Endothelial cell of umbilical vein (primary cell): ENCODE data around the gene WDHD1. TPM values are rescaled to one million over a fixed set of nuclear protein-coding genes. Genes with fewer than 3 reads are reported as not detected.
A peak's percentile ranks its signal among the peaks of the same experiment; 100 is the strongest.

Experiments
- BruUV-seq: library from RNA; stranded (reverse); fragments of 400-500 nt; replicated peaks from 2 replicates; lab custom pipeline; 2021; lab: Mats Ljungman, UMichigan
- CTCF ChIA-PET: fragments of 300-600, 350-600 bp; sonication (Branson Sonifier 250); formaldehyde crosslinking; loops from one replicate; lab custom pipeline; 2021; ENCODE audit warnings: antibody characterized with exemption, inconsistent platforms; lab: Charles Lee
- POLR2A ChIA-PET: fragments of 300-600, 350-600 bp; sonication (Branson Sonifier 250); formaldehyde crosslinking; loops from one replicate; lab custom pipeline; 2021; ENCODE audit warnings: antibody characterized with exemption, inconsistent platforms; lab: Charles Lee
- DNase-seq: peaks from one replicate; pipeline ENCODE4 v3.0.0-alpha.2; 2011; ENCODE audit warnings: low read depth, low spot score
- FAIRE-seq: peaks from 2 replicates; lab custom pipeline; 2011; peaks lifted over from hg19 to GRCh38; lab: Jason Lieb, UNC
- H2AFZ ChIP-seq: 2 replicates; pipeline ENCODE4 v1.6.0; 2012; ENCODE audit warnings: low read depth, low read length, control low read depth, inconsistent platforms
- H3K27ac ChIP-seq: 2 replicates; pipeline ENCODE4 v1.5.1; 2011; ENCODE audit warnings: low read depth, mild to moderate bottlenecking, control low read depth, low read length, moderate library complexity; ENCODE audit not compliant: insufficient read depth
- H3K27me3 ChIP-seq, 2 experiments: 2 replicates each; pipeline versions ENCODE4 v1.6.0 to v1.6.1; 2011; ENCODE audit warnings: low read length in 2 of 2, mixed read lengths in 1 of 2; ENCODE audit not compliant: control insufficient read depth in 2 of 2, insufficient read depth in 2 of 2
- H3K36me3 ChIP-seq, 2 experiments: 2 replicates in 1 of 2; 3 replicates in 1 of 2; pipeline ENCODE4 v1.5.1; 2011; ENCODE audit warnings: low read length in 2 of 2, mild to moderate bottlenecking in 1 of 2, moderate library complexity in 1 of 2; ENCODE audit not compliant: control insufficient read depth in 2 of 2, insufficient read depth in 2 of 2; ENCODE audit errors: extremely low read depth in 1 of 2
- H3K4me1 ChIP-seq: 3 replicates; pipeline ENCODE4 v1.5.1; 2011; ENCODE audit warnings: mild to moderate bottlenecking, low read length; ENCODE audit not compliant: control insufficient read depth, insufficient read depth; ENCODE audit errors: extremely low read depth
- H3K4me2 ChIP-seq: 2 replicates; pipeline ENCODE4 v1.6.1; 2011; ENCODE audit warnings: low read length, control low read depth, mixed read lengths; ENCODE audit not compliant: insufficient read depth
- H3K4me3 ChIP-seq, 3 experiments: fragments of 200-600 bp in 1 of 3; sonication (generic), shearing (Covaris generic) in 1 of 3; replicated peaks in 1 of 3; 2 replicates each; pipeline ENCODE4 v1.5.1; 2011 to 2016; ENCODE audit warnings: control low read depth in 3 of 3, low read length in 3 of 3, mild to moderate bottlenecking in 2 of 3, inconsistent platforms in 1 of 3, low read depth in 1 of 3, moderate library complexity in 1 of 3; ENCODE audit not compliant: insufficient read depth in 1 of 3
- H3K79me2 ChIP-seq: 2 replicates; pipeline ENCODE4 v1.6.0; 2012; ENCODE audit warnings: low read length, inconsistent platforms; ENCODE audit not compliant: control insufficient read depth, insufficient read depth
- H3K9ac ChIP-seq: replicated peaks from 2 replicates; pipeline ENCODE3; 2011; ENCODE audit warnings: low read length, control low read depth; ENCODE audit not compliant: insufficient read depth; ENCODE audit errors: extremely low read depth
- H3K9me1 ChIP-seq: replicated peaks from 3 replicates; pipeline ENCODE4 v1.6.0; 2011; ENCODE audit warnings: mild to moderate bottlenecking, low read length; ENCODE audit not compliant: control insufficient read depth, insufficient read depth; ENCODE audit errors: extremely low read depth
- H3K9me3 ChIP-seq: replicated peaks from 2 replicates; pipeline ENCODE4 v1.5.1; 2012; ENCODE audit warnings: low read length, inconsistent platforms; ENCODE audit not compliant: control insufficient read depth, insufficient read depth
- H4K20me1 ChIP-seq: replicated peaks from 2 replicates; pipeline ENCODE3; 2011; ENCODE audit warnings: mild to moderate bottlenecking, low read length; ENCODE audit not compliant: control insufficient read depth, insufficient read depth; ENCODE audit errors: extremely low read depth
- EZH2 ChIP-seq: IDR thresholded peaks from 2 replicates; pipeline ENCODE4 v1.6.1; 2012; ENCODE audit warnings: borderline replicate concordance, low read depth, mild to moderate bottlenecking, moderate library complexity, low read length, inconsistent platforms; ENCODE audit not compliant: severe bottlenecking
- FOS ChIP-seq: IDR thresholded peaks from 2 replicates; pipeline ENCODE4 v1.6.1; 2011; ENCODE audit warnings: mild to moderate bottlenecking, low read length, moderate library complexity, borderline replicate concordance; ENCODE audit not compliant: insufficient read depth
- GATA2 ChIP-seq: IDR thresholded peaks from 2 replicates; pipeline ENCODE4 v1.7.0; 2011; ENCODE audit warnings: low read depth, mild to moderate bottlenecking, moderate library complexity, mixed read lengths, low read length; ENCODE audit not compliant: insufficient read length, insufficient read depth
- JUN ChIP-seq: IDR thresholded peaks from 2 replicates; pipeline ENCODE4 v1.6.1; 2011; ENCODE audit warnings: borderline replicate concordance, low read depth; ENCODE audit not compliant: insufficient read length, insufficient read depth
- MYC ChIP-seq: IDR thresholded peaks from one replicate; pipeline ENCODE4 v1.6.1; 2011; ENCODE audit warnings: mild to moderate bottlenecking, low read depth, low read length
- POLR2A ChIP-seq: IDR thresholded peaks from 2 replicates; pipeline ENCODE4 v1.6.1; 2012; ENCODE audit warnings: low read depth, mild to moderate bottlenecking, control low read depth, low read length
- POLR2AphosphoS5 ChIP-seq: IDR thresholded peaks from 2 replicates; pipeline ENCODE4 v1.6.1; 2012; ENCODE audit warnings: low read depth, mild to moderate bottlenecking, control low read depth, low read length, moderate library complexity; ENCODE audit not compliant: insufficient read depth
- dilution Hi-C: fragments of 300-500 bp; cut with MboI; formaldehyde crosslinking; loops from one replicate; pipeline ENCODE4 v1.15.0; 2019; ENCODE audit warnings: low sequenced_read_pairs; ENCODE audit not compliant: extremely low pct_ligation_motif_present
- intact Hi-C: fragments of 100-400 bp; cut with micrococcal nuclease; formaldehyde crosslinking; loops from one replicate; pipeline ENCODE4 v1.10.0; 2022
- polyA plus RNA-seq, 4 experiments: library from polyadenylated mRNA; depleted of rRNA in 3 of 4; stranded (reverse) in 3 of 4; unstranded in 1 of 4; fragments of >200 nt; gene quantifications; 2 replicates each; pipeline versions ENCODE4 v1.2.1 to v1.2.3, GENCODE V29; 2011 to 2012; ENCODE audit warnings: missing spikeins in 1 of 4
- total RNA-seq: library from RNA; stranded (reverse); gene quantifications from 2 replicates; pipeline ENCODE4 v1.2.3, GENCODE V29; 2021
- TF ChIP-seq, protein P1 (sequence below), 2 donors: IDR thresholded peaks; 1 replicate in 1 of 2; 2 replicates in 1 of 2; pipeline ENCODE4 v1.5.1; 2011; ENCODE audit warnings: low read length in 2 of 2, mild to moderate bottlenecking in 2 of 2, moderate library complexity in 2 of 2, control low read depth in 1 of 2, inconsistent platforms in 1 of 2, low read depth in 1 of 2; ENCODE audit not compliant: insufficient read depth in 1 of 2; ENCODE audit errors: extremely low read depth in 1 of 2
- TF ChIP-seq, protein P2 (sequence below): IDR thresholded peaks from 2 replicates; pipeline ENCODE4 v1.6.1; 2011; ENCODE audit not compliant: insufficient read depth, insufficient read length

Gene WDHD1
- total and polyA plus RNA-seq, 2 donors (not counting 3 experiments of a cell fraction or from before 2014, with no cell fraction given), result 3.1 to 22.5 TPM

DNA sequence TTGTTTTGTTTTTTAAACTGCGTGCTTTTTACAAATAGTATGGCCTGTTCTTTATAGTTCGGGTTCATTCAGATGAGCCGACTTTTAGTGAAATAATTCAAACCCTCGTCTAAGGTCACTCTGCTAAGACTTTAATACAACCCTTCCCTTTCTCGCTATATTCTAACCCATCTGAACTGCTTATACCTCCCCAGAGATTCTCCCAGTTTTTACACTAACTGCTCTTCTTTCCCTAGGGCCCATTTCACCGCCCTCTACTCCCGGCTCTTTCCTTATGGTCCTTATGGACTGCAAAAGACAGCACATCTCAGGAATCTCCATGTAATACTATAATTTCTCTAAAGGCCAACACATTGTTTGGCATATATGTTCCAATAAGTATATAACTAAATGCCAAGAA lies 26.6 kb upstream of the WDHD1 start:
- dilution Hi-C loops, result no loop called here
- peaks cover 0 to 7% of the 10 kb centered on the region in 2 experiments for H3K36me3 ChIP-seq
- H3K4me1 ChIP-seq, result peaks cover 17% of the 10 kb centered on the region
- no peaks in the 10 kb centered on the region for H3K9me3 ChIP-seq
- DNase-seq (no peak), FAIRE-seq (no peak)
- H2AFZ ChIP-seq, result no peak overlapping the region
- peaks cover 67% of the 10 kb centered on the region for H3K79me2 ChIP-seq
- TF ChIP-seq JUN, result no peak
- no peak for TF ChIP-seq POLR2AphosphoS5
- TF ChIP-seq GATA2, result no peak
- TF ChIP-seq MYC, result no peak
- TF ChIP-seq, protein P1, sequence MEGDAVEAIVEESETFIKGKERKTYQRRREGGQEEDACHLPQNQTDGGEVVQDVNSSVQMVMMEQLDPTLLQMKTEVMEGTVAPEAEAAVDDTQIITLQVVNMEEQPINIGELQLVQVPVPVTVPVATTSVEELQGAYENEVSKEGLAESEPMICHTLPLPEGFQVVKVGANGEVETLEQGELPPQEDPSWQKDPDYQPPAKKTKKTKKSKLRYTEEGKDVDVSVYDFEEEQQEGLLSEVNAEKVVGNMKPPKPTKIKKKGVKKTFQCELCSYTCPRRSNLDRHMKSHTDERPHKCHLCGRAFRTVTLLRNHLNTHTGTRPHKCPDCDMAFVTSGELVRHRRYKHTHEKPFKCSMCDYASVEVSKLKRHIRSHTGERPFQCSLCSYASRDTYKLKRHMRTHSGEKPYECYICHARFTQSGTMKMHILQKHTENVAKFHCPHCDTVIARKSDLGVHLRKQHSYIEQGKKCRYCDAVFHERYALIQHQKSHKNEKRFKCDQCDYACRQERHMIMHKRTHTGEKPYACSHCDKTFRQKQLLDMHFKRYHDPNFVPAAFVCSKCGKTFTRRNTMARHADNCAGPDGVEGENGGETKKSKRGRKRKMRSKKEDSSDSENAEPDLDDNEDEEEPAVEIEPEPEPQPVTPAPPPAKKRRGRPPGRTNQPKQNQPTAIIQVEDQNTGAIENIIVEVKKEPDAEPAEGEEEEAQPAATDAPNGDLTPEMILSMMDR (IDR thresholded peaks at IDR 0.05; ENCODE audit: extremely low read depth in 1 of 2, insufficient read depth in 1 of 2, low read depth in 1 of 2, low read length in 2 of 2), result no peak
- TF ChIP-seq, protein P2, sequence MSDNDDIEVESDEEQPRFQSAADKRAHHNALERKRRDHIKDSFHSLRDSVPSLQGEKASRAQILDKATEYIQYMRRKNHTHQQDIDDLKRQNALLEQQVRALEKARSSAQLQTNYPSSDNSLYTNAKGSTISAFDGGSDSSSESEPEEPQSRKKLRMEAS, result no peak
- TF ChIP-seq EZH2, result no peak
- TF ChIP-seq FOS, result no peak
- TF ChIP-seq POLR2A, result no peak
- no peaks in the 10 kb centered on the region for H3K27me3 ChIP-seq
- no peak overlapping the region for H3K4me3 ChIP-seq
- no TSS peak for BruUV-seq
- peak overlapping the region; percentile 14 for H3K27ac ChIP-seq
- H3K9ac ChIP-seq, result no peak overlapping the region
- peak overlapping the region; percentile 95 for H3K4me2 ChIP-seq
- ChIA-PET CTCF (interaction anchor here (1.3 kb wide), 1 partner anchor 19 kb away, joined by 3 read pairs; no protein-coding TSS in a partner anchor), POLR2A (no interaction called here)
- H4K20me1 ChIP-seq, result peaks cover 8% of the 10 kb centered on the region
- intact Hi-C loops, result no loop called here
- H3K9me1 ChIP-seq, result no peaks in the 10 kb centered on the region
